Peyer's patch (tissue), 4 donors: ENCODE data around the gene RMND5B.

Experiments
- CTCF ChIP-seq, 6 experiments: fragments of 450-650 bp in 4 of 6; fragments of 200-600 bp in 2 of 6; sonication (generic) in 1 of 6; IDR thresholded peaks; one replicate each; pipeline ENCODE4 v1.5.1; 2017 to 2019; ENCODE audit warnings: antibody characterized with exemption in 6 of 6, mild to moderate bottlenecking in 3 of 6, moderate library complexity in 1 of 6
- POLR2A ChIP-seq, 2 donors: fragments of 450-650 bp; IDR thresholded peaks; one replicate each; pipeline ENCODE4 v1.5.1; 2017; ENCODE audit warnings: antibody characterized with exemption in 2 of 2, mild to moderate bottlenecking in 2 of 2, moderate library complexity in 2 of 2

- no peak for TF ChIP-seq CTCF (IDR thresholded peaks at IDR 0.05)
- no peak for TF ChIP-seq POLR2A (IDR thresholded peaks at IDR 0.05)
Measured at GRCh38 chr5:178125253-178125906, 5.4 kb upstream of the RMND5B start.
